HUES64 (cell line): ENCODE results near the gene FAM53B.
"Not testable (repeated sequence)": the region's sequence is repeated elsewhere in the genome, so short reads cannot be mapped to it uniquely, and the experiment has no call there.

Experiments used
- H3K27ac ChIP-seq: 2 replicates; pipeline ENCODE4 v1.7.0; 2013; ENCODE audit warnings: low read depth, low read length, inconsistent platforms
- H3K27me3 ChIP-seq: 2 replicates; pipeline ENCODE4 v1.6.1; 2013; ENCODE audit warnings: mild to moderate bottlenecking, low read length; ENCODE audit not compliant: insufficient read depth
- H3K36me3 ChIP-seq: 2 replicates; pipeline ENCODE4 v1.6.1; 2013; ENCODE audit warnings: mild to moderate bottlenecking, low read length; ENCODE audit not compliant: insufficient read depth
- H3K4me1 ChIP-seq: 2 replicates; pipeline ENCODE4 v1.6.1; 2013; ENCODE audit warnings: mild to moderate bottlenecking, low read length, moderate library complexity; ENCODE audit not compliant: insufficient read depth
- H3K4me3 ChIP-seq: 2 replicates; pipeline ENCODE4 v1.5.1; 2013; ENCODE audit warnings: mild to moderate bottlenecking, low read length, moderate library complexity
- H3K9ac ChIP-seq: 2 replicates; pipeline ENCODE4 v1.6.1; 2013; ENCODE audit warnings: mild to moderate bottlenecking, low read depth, low read length
- H3K9me3 ChIP-seq: 2 replicates; pipeline ENCODE4 v1.6.1; 2013; ENCODE audit warnings: low read depth, low read length; ENCODE audit not compliant: insufficient read depth
- WGBS: fragments of 150-250, 120-280 bp; methylation state at CpG from one replicate; pipeline ENCODE4 v1.1.7; 2013; ENCODE audit warnings: missing lambda C conversion rate; 5-methylcytosine and 5-hydroxymethylcytosine counted together

The FAM53B gene

GRCh38 chr10:124588341-124588735 lies 155.8 kb downstream of the FAM53B start:
- H3K27ac ChIP-seq, H3K27me3 ChIP-seq, H3K36me3 ChIP-seq, H3K4me1 ChIP-seq, H3K9me3 ChIP-seq, H3K9ac ChIP-seq, H3K4me3 ChIP-seq: not testable (repeated sequence)
- 95% methylated on average over 6 of the region's 6 CpGs for WGBS

DNA sequence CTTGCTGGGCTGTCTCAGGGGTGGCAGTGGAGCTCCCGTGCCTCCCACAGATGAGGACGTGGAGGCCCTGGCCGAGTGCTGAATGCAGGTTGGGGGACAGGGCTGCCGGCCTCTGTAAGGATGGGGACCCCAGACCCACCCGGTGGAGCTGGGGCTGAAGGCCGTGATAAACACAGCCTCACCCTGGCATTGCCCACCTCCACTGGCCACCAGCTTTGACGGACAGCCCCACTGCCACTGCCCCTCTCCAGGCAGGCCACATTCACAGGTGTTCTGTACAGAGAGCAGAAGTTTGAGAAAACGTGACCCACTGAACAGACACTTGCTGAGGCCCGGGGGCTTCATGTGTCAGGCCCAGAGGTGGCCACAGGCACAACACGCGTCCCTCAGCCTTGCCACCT lies 156.4 kb downstream of the FAM53B start:
- H3K4me3 ChIP-seq: no peak overlapping the region
- no peaks in the 10 kb centered on the region for H3K36me3 ChIP-seq
- no peaks in the 10 kb centered on the region for H3K4me1 ChIP-seq
- no peaks in the 10 kb centered on the region for H3K27me3 ChIP-seq
- WGBS: 92% methylated on average over 11 of the region's 11 CpGs
- no peak overlapping the region for H3K27ac ChIP-seq
- H3K9ac ChIP-seq: no peak overlapping the region
- no peaks in the 10 kb centered on the region for H3K9me3 ChIP-seq

DNA sequence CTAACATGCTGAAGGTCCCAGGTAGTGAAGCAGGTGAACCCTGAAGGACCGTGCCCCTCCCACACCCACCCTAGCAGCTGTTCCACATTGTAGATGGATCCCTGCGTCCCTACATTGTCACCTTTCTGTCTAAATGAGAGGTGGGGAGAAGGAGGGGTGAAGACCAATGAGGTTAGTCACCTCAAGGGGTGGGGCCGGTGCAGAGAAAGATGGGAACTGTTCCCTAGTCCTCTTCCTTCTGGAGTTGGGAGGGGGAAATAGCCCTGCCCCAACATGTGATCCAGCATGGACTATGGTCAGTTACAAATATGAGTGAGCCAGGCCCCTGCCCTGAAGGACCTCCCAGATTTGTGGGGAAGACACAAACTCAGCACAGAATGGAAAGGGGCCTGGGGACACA lies 158.0 kb downstream of the FAM53B start:
- Histone ChIP-seq H3K27me3 (no peaks in the 10 kb centered on the region), H3K9ac (no peak overlapping the region), H3K27ac (no peak overlapping the region), H3K9me3 (no peaks in the 10 kb centered on the region), H3K4me3 (no peak overlapping the region), H3K4me1 (no peaks in the 10 kb centered on the region), H3K36me3 (no peaks in the 10 kb centered on the region)
- WGBS: 96% methylated on average over 1 of the region's 3 CpGs

DNA sequence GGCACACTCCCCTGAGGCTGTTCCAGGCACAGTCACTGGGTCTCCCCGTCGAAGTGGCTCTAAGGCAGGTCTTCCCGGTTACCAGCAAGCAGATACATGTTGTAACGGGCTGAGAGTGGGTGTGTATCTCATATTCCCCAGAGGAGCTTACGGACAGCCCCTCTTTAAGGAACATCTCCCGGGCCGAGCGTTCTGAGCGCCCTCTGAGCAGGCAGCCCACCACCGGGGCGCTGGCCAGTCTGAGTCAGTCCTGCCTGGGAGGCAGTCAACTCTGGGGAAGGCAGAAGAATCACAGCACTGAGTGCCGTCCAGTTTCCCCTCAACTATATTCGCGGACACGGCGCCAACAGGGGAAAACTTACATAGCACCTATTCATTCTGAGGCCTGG lies 165.2 kb downstream of the FAM53B start:
- H3K9ac ChIP-seq: no peak overlapping the region
- no peak overlapping the region for H3K27ac ChIP-seq
- 91% methylated on average over 16 of the region's 16 CpGs for WGBS
- H3K27me3 ChIP-seq: no peaks in the 10 kb centered on the region
- no peaks in the 10 kb centered on the region for H3K4me1 ChIP-seq
- H3K36me3 ChIP-seq: no peaks in the 10 kb centered on the region
- H3K4me3 ChIP-seq: no peak overlapping the region
- H3K9me3 ChIP-seq: peaks cover 4% of the 10 kb centered on the region; the same call in 1 of the 2 replicates

DNA sequence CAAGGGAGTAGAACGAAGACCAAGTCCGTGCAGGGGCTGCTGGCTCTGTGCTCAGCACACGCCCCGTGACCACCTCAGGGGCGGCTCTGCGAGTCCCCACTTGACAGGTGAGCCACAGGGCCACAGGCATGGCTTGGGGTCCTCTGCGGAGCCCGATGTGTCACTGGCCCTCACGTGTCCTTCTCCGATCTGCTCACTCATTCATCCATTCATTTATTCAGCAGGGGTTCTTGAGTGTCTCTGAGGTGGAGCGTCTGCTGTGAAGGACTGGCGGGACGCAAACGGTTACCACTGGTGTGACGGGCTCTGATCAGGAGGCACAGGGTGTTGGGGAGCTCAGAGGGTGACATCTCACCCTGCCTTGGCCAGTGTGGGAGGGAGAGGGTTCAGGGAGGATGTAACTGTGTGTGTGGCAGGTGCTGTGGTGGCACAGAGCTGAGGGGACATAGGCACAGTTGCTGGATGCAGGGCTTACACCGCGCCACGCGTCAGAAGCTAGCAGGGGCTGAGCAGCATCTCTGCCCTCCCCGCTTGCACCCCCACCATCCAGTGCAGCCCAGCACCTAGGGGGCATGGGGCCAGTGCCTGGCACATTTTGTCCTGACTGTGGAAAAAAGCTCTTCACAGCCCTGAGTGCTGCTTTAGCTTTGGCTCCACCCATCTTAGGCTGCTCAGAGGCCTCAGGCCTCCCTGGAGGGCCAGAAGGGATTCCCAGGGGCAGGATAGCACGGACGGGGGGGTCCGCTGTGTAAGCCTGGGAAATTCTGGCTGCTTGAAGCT lies 165.8 kb downstream of the FAM53B start:
- H3K9ac ChIP-seq: no peak overlapping the region
- WGBS: 92% methylated on average over 23 of the region's 23 CpGs
- no peaks in the 10 kb centered on the region for H3K36me3 ChIP-seq
- H3K4me1 ChIP-seq: no peaks in the 10 kb centered on the region
- no peaks in the 10 kb centered on the region for H3K27me3 ChIP-seq
- H3K9me3 ChIP-seq: peaks cover 4% of the 10 kb centered on the region; the same call in 1 of the 2 replicates
- no peak overlapping the region for H3K27ac ChIP-seq
- H3K4me3 ChIP-seq: no peak overlapping the region

DNA sequence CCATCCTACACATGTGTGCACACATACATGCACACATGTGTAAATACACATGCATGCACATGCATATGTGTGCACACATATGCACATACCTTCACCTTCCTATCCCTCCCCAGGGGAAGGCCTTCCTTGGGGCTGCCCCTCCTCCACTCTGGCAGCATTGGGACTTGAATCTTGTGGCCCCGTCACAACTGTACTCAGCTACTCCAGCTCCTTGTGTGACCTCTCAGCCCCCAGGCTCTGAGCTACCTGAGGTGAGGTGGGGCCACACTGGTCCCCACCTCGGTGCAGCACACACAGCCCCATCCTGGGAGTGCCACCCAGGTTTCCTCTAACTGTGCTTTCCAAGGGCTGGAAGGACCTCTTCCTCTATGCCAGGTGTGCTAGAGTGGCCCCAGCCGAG lies 166.5 kb downstream of the FAM53B start:
- Histone ChIP-seq H3K27me3 (no peaks in the 10 kb centered on the region), H3K27ac (no peak overlapping the region), H3K4me1 (no peaks in the 10 kb centered on the region), H3K36me3 (no peaks in the 10 kb centered on the region), H3K9me3 (peaks cover 4% of the 10 kb centered on the region; the same call in 1 of the 2 replicates), H3K9ac (no peak overlapping the region), H3K4me3 (no peak overlapping the region)
- WGBS: 89% methylated on average over 3 of the region's 3 CpGs

DNA sequence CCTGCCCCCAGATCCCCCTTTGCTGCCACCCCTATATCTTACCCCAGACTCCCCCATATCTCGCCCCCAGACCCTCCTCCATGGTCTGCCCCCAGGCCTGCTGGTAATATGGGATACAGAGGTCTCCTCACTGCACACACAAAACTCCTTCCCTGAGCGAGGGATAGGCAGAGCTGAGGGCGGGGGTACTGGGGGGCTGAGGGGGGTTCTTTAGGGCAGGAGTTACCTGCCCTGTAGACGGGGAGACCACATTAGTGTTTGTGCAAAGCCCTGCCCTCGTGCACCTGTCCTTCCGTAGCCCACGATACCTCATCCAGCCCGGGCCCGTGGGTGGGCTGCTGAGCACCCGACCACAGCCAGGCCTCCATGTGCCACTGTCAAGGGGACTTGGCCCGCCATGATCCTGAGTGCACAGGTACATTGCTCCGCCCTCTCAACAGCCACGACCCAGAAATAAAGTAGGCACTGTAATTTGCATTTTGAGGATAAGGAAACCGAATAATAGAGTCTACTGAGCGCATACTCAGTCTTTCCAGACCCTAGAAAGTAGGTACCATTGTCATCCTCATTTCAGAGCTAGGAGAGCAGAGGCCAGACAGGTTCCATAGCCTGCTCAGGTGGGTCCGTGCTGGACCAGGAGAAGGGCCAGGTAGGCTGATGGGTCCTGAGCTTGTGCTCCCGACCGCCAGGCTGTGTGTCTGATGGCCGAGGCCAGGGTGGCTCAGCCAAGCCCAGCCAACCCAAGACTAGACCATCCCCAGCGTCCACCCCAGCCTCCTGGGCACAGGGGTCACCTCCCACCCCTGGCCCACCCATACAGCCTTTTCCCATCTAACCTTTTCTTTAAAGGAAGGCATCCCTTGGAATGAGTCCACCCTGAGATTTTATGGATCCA lies 167.4 kb downstream of the FAM53B start:
- 81% methylated on average over 19 of the region's 20 CpGs for WGBS
- H3K27me3 ChIP-seq: no peaks in the 10 kb centered on the region
- H3K36me3 ChIP-seq: no peaks in the 10 kb centered on the region
- H3K27ac ChIP-seq: no peak overlapping the region
- H3K9me3 ChIP-seq: peaks cover 4% of the 10 kb centered on the region; the same call in 1 of the 2 replicates
- no peak overlapping the region for H3K9ac ChIP-seq
- no peak overlapping the region for H3K4me3 ChIP-seq
- no peaks in the 10 kb centered on the region for H3K4me1 ChIP-seq

GRCh38 chr10:124575107-124576035 lies 168.8 kb downstream of the FAM53B start:
- Histone ChIP-seq H3K4me1 (no peaks in the 10 kb centered on the region), H3K9me3 (peaks cover 3% of the 10 kb centered on the region; the same call in 1 of the 2 replicates), H3K9ac (no peak overlapping the region), H3K27me3 (no peaks in the 10 kb centered on the region), H3K27ac (no peak overlapping the region), H3K4me3 (no peak overlapping the region), H3K36me3 (no peaks in the 10 kb centered on the region)
- 89% methylated on average over 21 of the region's 22 CpGs for WGBS

DNA sequence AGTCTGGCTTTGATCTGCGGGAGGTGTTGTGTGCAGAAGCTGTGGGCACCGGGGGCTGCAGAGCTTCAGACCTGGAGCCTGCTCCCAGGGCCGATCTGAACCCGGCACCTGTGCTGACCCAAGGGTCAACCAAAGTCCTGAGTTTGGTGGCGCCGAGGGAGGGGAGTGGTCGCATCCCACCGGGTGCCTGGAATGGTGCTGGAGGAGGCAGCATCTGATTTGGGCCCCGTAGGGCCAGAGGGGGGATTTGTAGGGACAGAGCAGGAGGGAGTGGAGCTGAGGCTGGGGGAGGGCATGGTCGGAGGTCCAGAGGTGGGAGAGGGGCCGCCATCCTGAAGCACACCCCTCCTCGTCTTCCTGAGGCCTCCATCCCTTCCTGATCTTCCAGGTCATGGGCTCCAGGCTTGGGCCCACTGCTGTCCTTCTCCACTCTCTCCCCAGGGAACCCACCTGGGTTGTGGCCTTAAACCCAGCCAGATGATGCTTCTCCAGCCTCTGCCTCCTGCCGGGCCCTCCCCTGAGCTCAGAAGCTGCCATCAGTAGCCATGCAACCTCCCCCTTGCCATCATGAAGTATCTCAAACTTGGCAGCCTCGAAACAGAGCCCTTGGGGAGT lies 169.6 kb downstream of the FAM53B start:
- Histone ChIP-seq H3K9ac (no peak overlapping the region), H3K27me3 (no peaks in the 10 kb centered on the region), H3K36me3 (no peaks in the 10 kb centered on the region), H3K27ac (no peak overlapping the region), H3K4me1 (no peaks in the 10 kb centered on the region), H3K9me3 (no peaks in the 10 kb centered on the region), H3K4me3 (no peak overlapping the region)
- WGBS: 95% methylated on average over 14 of the region's 14 CpGs

DNA sequence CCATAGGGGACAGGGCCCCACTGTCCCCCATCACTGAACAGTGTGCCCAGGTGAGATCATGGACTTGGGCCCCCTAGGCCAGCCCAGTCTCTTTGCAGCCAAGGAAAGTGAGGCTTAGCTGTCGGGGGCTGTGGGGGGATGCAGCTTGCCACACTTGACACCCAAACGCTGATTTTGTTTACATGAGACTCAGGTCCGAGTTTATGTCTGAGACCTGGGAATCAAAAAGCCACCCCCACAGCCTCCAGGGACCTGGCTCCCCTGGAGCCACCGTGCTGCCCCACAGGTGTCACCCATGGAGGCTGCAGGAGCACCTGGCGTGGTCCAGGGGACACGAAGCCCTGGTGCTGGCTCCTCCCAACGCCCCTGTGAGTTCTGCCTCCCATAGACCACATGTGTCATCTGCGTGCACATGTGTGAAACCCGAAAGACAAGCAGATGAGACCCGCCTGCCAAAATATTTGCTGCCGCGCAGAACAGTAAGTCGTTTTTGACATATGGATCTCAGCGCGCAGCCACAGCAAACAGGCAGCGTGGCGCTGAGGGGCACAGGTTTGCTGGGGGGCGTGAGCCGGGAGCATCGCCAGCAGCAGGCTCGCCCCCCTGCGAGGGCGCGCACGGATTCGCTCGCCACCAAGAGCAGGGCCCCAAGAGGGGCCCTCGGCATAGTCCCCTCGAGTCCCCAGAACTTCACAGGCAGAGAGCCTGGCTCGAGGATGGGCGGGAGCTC lies 170.3 kb downstream of the FAM53B start:
- whole genome bisulfite sequencing: 89% methylated on average over 31 of the region's 31 CpGs
- no peak overlapping the region for H3K27ac ChIP-seq

More for the DNA sequence above, 170.3 kb downstream of the FAM53B start:
- H3K9ac ChIP-seq: no peak overlapping the region
- H3K9me3 ChIP-seq: no peaks in the 10 kb centered on the region
- no peaks in the 10 kb centered on the region for H3K4me1 ChIP-seq
- H3K27me3 ChIP-seq: no peaks in the 10 kb centered on the region
- no peaks in the 10 kb centered on the region for H3K36me3 ChIP-seq
- no peak overlapping the region for H3K4me3 ChIP-seq
